Measurements from ENCODE around the gene ME3. TPM values are rescaled to one million over a fixed set of nuclear protein-coding genes. Genes with fewer than 3 reads are reported as not detected.

Gene ME3
- polyA plus RNA-seq, 2 of the 4 experiments (the other 2 are of a cell fraction) = 19.7 to 22.3 TPM

DNA sequence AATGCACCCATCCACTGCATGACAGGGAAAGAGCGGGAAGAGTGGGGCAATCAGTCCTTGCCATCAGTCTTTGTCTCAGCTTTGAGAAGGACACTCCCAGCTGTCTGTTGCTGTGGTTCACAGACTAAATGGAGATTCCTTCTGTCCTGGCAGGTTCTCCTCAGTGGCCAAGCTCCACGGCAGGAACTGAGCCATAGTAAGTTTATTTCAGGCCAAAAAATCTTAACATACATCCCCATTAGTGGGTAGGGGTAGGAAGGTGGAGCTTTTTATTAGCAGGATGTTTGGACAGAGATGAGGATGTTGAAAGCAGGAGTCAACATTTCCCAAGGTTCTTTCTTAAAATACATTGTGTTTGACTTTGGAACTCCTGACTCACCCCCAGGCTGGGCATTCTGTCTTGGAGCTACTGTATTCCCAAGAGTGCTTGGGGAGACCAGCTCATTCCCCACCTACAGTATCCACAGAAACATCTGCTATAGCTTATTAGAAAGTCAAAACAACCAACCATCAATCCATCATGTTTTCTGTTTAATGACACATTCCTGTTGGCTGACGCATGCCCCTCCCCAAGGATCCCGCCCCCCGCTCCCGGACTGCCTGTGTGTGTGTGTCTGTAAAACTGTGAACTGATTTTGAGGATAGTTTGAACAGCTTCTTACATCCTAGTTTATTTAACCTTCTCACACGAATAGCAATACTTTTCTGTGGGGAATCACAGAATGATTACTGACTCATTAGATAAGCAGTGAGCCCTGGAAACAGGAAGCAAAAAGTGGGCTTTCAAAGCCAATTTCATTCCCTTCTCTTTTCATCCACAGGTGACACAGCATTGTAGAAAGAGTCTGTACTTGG lies 188.2 kb downstream of the ME3 start (continued):
- TF ChIP-seq, protein P1, sequence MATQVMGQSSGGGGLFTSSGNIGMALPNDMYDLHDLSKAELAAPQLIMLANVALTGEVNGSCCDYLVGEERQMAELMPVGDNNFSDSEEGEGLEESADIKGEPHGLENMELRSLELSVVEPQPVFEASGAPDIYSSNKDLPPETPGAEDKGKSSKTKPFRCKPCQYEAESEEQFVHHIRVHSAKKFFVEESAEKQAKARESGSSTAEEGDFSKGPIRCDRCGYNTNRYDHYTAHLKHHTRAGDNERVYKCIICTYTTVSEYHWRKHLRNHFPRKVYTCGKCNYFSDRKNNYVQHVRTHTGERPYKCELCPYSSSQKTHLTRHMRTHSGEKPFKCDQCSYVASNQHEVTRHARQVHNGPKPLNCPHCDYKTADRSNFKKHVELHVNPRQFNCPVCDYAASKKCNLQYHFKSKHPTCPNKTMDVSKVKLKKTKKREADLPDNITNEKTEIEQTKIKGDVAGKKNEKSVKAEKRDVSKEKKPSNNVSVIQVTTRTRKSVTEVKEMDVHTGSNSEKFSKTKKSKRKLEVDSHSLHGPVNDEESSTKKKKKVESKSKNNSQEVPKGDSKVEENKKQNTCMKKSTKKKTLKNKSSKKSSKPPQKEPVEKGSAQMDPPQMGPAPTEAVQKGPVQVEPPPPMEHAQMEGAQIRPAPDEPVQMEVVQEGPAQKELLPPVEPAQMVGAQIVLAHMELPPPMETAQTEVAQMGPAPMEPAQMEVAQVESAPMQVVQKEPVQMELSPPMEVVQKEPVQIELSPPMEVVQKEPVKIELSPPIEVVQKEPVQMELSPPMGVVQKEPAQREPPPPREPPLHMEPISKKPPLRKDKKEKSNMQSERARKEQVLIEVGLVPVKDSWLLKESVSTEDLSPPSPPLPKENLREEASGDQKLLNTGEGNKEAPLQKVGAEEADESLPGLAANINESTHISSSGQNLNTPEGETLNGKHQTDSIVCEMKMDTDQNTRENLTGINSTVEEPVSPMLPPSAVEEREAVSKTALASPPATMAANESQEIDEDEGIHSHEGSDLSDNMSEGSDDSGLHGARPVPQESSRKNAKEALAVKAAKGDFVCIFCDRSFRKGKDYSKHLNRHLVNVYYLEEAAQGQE (IDR thresholded peaks at IDR 0.05) = no peak
- TF ChIP-seq, protein P2, sequence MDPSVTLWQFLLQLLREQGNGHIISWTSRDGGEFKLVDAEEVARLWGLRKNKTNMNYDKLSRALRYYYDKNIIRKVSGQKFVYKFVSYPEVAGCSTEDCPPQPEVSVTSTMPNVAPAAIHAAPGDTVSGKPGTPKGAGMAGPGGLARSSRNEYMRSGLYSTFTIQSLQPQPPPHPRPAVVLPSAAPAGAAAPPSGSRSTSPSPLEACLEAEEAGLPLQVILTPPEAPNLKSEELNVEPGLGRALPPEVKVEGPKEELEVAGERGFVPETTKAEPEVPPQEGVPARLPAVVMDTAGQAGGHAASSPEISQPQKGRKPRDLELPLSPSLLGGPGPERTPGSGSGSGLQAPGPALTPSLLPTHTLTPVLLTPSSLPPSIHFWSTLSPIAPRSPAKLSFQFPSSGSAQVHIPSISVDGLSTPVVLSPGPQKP (IDR thresholded peaks at IDR 0.05; ENCODE audit: low read depth, low read length) = no peak
- peak; percentile 58 for TF ChIP-seq SMC3 (IDR thresholded peaks at IDR 0.05)
- TF ChIP-seq MYC (IDR thresholded peaks at IDR 0.05; ENCODE audit: borderline replicate concordance, low read length) = no peak
- TF ChIP-seq JUNB (IDR thresholded peaks at IDR 0.05) = peak; percentile 98
- no peak for TF ChIP-seq SREBF2 (IDR thresholded peaks at IDR 0.05)
- TF ChIP-seq, protein P3, sequence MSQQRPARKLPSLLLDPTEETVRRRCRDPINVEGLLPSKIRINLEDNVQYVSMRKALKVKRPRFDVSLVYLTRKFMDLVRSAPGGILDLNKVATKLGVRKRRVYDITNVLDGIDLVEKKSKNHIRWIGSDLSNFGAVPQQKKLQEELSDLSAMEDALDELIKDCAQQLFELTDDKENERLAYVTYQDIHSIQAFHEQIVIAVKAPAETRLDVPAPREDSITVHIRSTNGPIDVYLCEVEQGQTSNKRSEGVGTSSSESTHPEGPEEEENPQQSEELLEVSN (IDR thresholded peaks at IDR 0.05; ENCODE audit: borderline replicate concordance, low read depth) = no peak
- TF ChIP-seq, protein P4, sequence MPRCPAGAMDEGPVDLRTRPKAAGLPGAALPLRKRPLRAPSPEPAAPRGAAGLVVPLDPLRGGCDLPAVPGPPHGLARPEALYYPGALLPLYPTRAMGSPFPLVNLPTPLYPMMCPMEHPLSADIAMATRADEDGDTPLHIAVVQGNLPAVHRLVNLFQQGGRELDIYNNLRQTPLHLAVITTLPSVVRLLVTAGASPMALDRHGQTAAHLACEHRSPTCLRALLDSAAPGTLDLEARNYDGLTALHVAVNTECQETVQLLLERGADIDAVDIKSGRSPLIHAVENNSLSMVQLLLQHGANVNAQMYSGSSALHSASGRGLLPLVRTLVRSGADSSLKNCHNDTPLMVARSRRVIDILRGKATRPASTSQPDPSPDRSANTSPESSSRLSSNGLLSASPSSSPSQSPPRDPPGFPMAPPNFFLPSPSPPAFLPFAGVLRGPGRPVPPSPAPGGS (IDR thresholded peaks at IDR 0.05) = peak; percentile 90
- TF ChIP-seq HOXB13 (CRISPR knock-in tag; IDR thresholded peaks at IDR 0.05; ENCODE audit: low read depth) = no peak
- peak; percentile 92 to 95 for TF ChIP-seq CEBPB (IDR thresholded peaks at IDR 0.05)
- no peak for TF ChIP-seq CBX2 (IDR thresholded peaks at IDR 0.05; ENCODE audit: borderline replicate concordance, low read depth)
- no peak for TF ChIP-seq RNF2 (IDR thresholded peaks at IDR 0.05; ENCODE audit: borderline replicate concordance, low read depth)
- no peak for TF ChIP-seq ZNF302 (CRISPR knock-in tag; IDR thresholded peaks at IDR 0.05)
- TF ChIP-seq CBX8 (IDR thresholded peaks at IDR 0.05) = no peak
- TF ChIP-seq NFE2L2 (conservative IDR thresholded peaks at IDR 0.05; ENCODE audit: low read length) = no peak
- TF ChIP-seq RARB (CRISPR knock-in tag; IDR thresholded peaks at IDR 0.05) = no peak
- TF ChIP-seq POLR2AphosphoS2 (conservative IDR thresholded peaks at IDR 0.05; ENCODE audit: low read length) = no peak
- TF ChIP-seq RAD21 (conservative IDR thresholded peaks at IDR 0.05 in 1 of 2, IDR thresholded peaks at IDR 0.05 in 1 of 2) = peak; percentile 19 to 61
- TF ChIP-seq HOXA7 (CRISPR knock-in tag; IDR thresholded peaks at IDR 0.05) = no peak
- peak; percentile 99 for TF ChIP-seq HOXB5 (CRISPR knock-in tag; IDR thresholded peaks at IDR 0.05)
- TF ChIP-seq FOSL2 (IDR thresholded peaks at IDR 0.05) = peak; percentile 94
- TF ChIP-seq FOSL2 (CRISPR knock-in tag; IDR thresholded peaks at IDR 0.05) = peak; percentile 92
- no peak for TF ChIP-seq KDM1A (IDR thresholded peaks at IDR 0.05; ENCODE audit: low read depth)
- TF ChIP-seq, protein P5, sequence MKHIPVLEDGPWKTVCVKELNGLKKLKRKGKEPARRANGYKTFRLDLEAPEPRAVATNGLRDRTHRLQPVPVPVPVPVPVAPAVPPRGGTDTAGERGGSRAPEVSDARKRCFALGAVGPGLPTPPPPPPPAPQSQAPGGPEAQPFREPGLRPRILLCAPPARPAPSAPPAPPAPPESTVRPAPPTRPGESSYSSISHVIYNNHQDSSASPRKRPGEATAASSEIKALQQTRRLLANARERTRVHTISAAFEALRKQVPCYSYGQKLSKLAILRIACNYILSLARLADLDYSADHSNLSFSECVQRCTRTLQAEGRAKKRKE (CRISPR knock-in tag; IDR thresholded peaks at IDR 0.05; ENCODE audit: low read depth) = no peak
- TF ChIP-seq TP53 (CRISPR knock-in tag; IDR thresholded peaks at IDR 0.05) = no peak
- TF ChIP-seq NPAS2 (CRISPR knock-in tag; IDR thresholded peaks at IDR 0.05; ENCODE audit: borderline replicate concordance) = no peak
- TF ChIP-seq, protein P6, sequence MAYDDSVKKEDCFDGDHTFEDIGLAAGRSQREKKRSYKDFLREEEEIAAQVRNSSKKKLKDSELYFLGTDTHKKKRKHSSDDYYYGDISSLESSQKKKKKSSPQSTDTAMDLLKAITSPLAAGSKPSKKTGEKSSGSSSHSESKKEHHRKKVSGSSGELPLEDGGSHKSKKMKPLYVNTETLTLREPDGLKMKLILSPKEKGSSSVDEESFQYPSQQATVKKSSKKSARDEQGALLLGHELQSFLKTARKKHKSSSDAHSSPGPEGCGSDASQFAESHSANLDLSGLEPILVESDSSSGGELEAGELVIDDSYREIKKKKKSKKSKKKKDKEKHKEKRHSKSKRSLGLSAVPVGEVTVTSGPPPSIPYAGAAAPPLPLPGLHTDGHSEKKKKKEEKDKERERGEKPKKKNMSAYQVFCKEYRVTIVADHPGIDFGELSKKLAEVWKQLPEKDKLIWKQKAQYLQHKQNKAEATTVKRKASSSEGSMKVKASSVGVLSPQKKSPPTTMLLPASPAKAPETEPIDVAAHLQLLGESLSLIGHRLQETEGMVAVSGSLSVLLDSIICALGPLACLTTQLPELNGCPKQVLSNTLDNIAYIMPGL (CRISPR knock-in tag; IDR thresholded peaks at IDR 0.05; ENCODE audit: borderline replicate concordance) = no peak
- TF ChIP-seq RFX5 (IDR thresholded peaks at IDR 0.05) = no peak
- no peak for TF ChIP-seq HDAC2 (IDR thresholded peaks at IDR 0.05)
- TF ChIP-seq ESRRA (IDR thresholded peaks at IDR 0.05; ENCODE audit: borderline replicate concordance, low read length) = no peak
- TF ChIP-seq NR3C1 (IDR thresholded peaks at IDR 0.05) = no peak
- TF ChIP-seq ZSCAN20 (CRISPR knock-in tag; IDR thresholded peaks at IDR 0.05) = 0 out of 2 replicates have a peak, but pooled peaks have one; percentile 48
- TF ChIP-seq EHF (CRISPR knock-in tag; IDR thresholded peaks at IDR 0.05) = peak; percentile 12; the same call in 1 of the 2 replicates
- no peak for TF ChIP-seq POLR2A (IDR thresholded peaks at IDR 0.05; ENCODE audit: low read length)
- TF ChIP-seq RCOR1 (IDR thresholded peaks at IDR 0.05; ENCODE audit: low read depth, low read length) = no peak

Data from A549 (cell line).